Colonic mucosa (tissue), 4 donors: ENCODE measurements around the gene GNB1L. TPM values are rescaled to one million over a fixed set of nuclear protein-coding genes. Genes with fewer than 3 reads are reported as not detected.

Experiments used
- DNase-seq: peaks from one replicate; pipeline ENCODE4 v3.0.0-alpha.2; 2020
- H3K27ac ChIP-seq: fragments of 200-600 bp; one replicate; pipeline ENCODE4 v1.8.0; 2021
- H3K27me3 ChIP-seq: fragments of 200-600 bp; one replicate; pipeline ENCODE4 v1.8.0; 2021
- H3K36me3 ChIP-seq: fragments of 200-600 bp; one replicate; pipeline ENCODE4 v1.8.0; 2021
- H3K4me1 ChIP-seq: fragments of 200-600 bp; one replicate; pipeline ENCODE4 v1.8.0; 2021; ENCODE audit warnings: mild to moderate bottlenecking
- H3K4me3 ChIP-seq: fragments of 200-600 bp; one replicate; pipeline ENCODE4 v1.8.0; 2021
- H3K9ac ChIP-seq, 2 donors: one replicate each; pipeline ENCODE4 v1.7.0; 2013; ENCODE audit warnings: control low read depth in 2 of 2, low read depth in 2 of 2, low read length in 2 of 2
- H3K9me3 ChIP-seq: fragments of 200-600 bp; one replicate; pipeline ENCODE4 v1.8.0; 2021
- intact Hi-C: fragments of 100-400 bp; cut with DNase I; formaldehyde crosslinking; loops from one replicate; pipeline ENCODE4 v1.14.1; 2022
- total RNA-seq, 2 donors: library from RNA; stranded (reverse); fragmentation: NEBNext Ultra II Directional in 1 of 2; extraction: Animal tissue kit (Norgen Biotek cat#: 25700) in 1 of 2; gene quantifications; one replicate each; pipeline ENCODE4 v1.2.1, GENCODE V29; 2021
- TF ChIP-seq, protein P1 (sequence below): fragments of 200-600 bp; IDR thresholded peaks from one replicate; pipeline ENCODE4 v1.8.0; 2022; ENCODE audit warnings: antibody characterized with exemption, mild to moderate bottlenecking
- donor health status: healthy.
- donor health status: DM: no; HTN: no; CAD: no.
- donor health status: DM: no; HTN: no; CAD: no.

Gene GNB1L
- total RNA-seq, 2 donors from 2014 or later, result 4.4 to 10.2 TPM

- Histone ChIP-seq H3K36me3 (no peaks in the 10 kb centered on the region), H3K27me3 (peaks cover 86% of the 10 kb centered on the region), H3K9ac (no peak overlapping the region), H3K4me3 (no peak overlapping the region), H3K27ac (no peak overlapping the region), H3K9me3 (no peaks in the 10 kb centered on the region), H3K4me1 (peaks cover 5% of the 10 kb centered on the region)
- intact Hi-C loops, result no loop called here
- no peak for DNase-seq
- TF ChIP-seq, protein P1, sequence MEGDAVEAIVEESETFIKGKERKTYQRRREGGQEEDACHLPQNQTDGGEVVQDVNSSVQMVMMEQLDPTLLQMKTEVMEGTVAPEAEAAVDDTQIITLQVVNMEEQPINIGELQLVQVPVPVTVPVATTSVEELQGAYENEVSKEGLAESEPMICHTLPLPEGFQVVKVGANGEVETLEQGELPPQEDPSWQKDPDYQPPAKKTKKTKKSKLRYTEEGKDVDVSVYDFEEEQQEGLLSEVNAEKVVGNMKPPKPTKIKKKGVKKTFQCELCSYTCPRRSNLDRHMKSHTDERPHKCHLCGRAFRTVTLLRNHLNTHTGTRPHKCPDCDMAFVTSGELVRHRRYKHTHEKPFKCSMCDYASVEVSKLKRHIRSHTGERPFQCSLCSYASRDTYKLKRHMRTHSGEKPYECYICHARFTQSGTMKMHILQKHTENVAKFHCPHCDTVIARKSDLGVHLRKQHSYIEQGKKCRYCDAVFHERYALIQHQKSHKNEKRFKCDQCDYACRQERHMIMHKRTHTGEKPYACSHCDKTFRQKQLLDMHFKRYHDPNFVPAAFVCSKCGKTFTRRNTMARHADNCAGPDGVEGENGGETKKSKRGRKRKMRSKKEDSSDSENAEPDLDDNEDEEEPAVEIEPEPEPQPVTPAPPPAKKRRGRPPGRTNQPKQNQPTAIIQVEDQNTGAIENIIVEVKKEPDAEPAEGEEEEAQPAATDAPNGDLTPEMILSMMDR, result no peak
Observed at GRCh38 chr22:19763458-19764298, 91.0 kb downstream of the GNB1L start.

DNA sequence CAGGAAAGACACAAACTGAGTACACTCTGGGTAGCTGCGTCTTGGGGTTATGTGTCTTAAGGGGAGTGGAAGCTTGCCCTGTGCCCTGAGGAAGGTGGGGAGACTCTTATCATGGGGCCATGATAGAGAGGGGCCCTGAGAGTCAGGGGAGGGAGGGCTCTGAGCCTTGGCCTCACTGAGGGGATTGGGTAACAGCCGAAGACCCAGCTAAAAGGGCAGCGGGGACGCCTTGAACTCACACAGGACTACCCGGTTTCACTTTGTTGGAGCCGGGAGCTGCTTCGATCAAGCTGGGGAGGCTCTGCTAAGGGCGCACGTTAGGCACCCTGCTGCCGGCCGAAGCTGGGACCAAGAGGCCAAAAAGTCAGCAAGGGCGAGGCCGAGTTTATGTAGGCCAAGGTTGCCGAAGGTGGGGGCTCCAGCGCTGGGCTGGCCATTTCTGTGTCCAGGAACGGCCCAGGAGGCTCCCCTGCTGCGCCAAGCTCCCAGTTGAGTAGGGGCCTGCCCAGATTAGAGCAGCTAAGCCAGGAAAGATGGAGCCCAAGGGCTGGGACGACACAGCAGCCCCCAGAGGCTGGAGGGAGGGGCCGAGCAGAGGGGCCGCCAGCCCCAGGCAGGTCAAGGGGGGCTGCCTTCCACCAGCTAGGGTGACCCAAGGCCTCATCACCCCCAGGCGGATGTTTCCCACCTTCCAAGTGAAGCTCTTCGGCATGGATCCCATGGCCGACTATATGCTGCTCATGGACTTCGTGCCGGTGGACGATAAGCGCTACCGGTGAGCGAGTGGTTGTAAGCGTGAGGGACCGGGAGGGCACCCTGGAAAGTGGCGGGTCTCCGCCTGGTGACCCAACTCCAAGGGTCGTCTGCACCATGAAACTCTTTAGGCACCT, 91.9 kb downstream of the GNB1L start:
- Histone ChIP-seq H3K4me1 (peaks cover 5% of the 10 kb centered on the region), H3K9ac (no peak overlapping the region), H3K36me3 (no peaks in the 10 kb centered on the region), H3K27ac (no peak overlapping the region), H3K27me3 (peaks cover 86% of the 10 kb centered on the region), H3K9me3 (no peaks in the 10 kb centered on the region), H3K4me3 (no peak overlapping the region)
- DNase-seq, result no peak
- intact Hi-C loops, result no loop called here
- TF ChIP-seq, protein P1, result no peak

- TF ChIP-seq, protein P1, result no peak
- H3K27me3 ChIP-seq, result peaks cover 86% of the 10 kb centered on the region
- no peaks in the 10 kb centered on the region for H3K9me3 ChIP-seq
- H3K4me3 ChIP-seq, result no peak overlapping the region
- no peak overlapping the region for H3K27ac ChIP-seq
- DNase-seq, result no peak
- H3K36me3 ChIP-seq, result no peaks in the 10 kb centered on the region
- H3K9ac ChIP-seq, result no peak overlapping the region
- intact Hi-C loops, result no loop called here
- H3K4me1 ChIP-seq, result peaks cover 6% of the 10 kb centered on the region
Observed at GRCh38 chr22:19761725-19762567, 92.7 kb downstream of the GNB1L start.

DNA sequence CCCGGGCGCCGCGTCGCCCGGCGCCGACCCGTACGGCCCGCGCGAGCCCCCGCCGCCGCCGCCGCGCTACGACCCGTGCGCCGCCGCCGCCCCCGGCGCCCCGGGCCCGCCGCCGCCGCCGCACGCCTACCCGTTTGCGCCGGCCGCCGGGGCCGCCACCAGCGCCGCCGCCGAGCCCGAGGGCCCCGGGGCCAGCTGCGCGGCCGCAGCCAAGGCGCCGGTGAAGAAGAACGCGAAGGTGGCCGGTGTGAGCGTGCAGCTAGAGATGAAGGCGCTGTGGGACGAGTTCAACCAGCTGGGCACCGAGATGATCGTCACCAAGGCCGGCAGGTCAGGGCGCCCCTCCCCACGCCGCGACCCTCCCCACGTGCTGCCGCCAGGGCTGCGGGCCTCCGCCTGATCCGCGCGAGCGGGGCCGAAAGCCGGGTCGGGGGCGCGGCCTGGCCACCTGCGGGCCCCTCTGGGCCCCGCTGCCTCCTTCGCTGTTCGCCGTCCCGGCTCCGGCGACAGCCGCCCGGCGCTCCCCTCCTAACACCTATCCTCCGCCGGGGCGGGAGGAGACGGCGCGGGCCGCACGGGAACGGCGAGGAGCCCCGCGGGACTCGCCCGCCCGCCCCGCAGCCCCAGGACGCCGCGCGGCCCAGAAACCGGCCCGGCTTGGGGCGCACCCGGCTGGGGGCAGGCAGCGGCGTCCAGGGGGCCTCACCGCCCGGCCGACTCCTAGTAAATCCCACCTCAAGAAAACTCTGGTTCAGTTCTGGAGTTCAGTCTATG, 93.5 kb downstream of the GNB1L start:
- H3K9ac ChIP-seq, result no peak overlapping the region
- H3K36me3 ChIP-seq, result no peaks in the 10 kb centered on the region
- peaks cover 86% of the 10 kb centered on the region for H3K27me3 ChIP-seq
- intact Hi-C loops, result no loop called here
- TF ChIP-seq, protein P1, result no peak
- H3K4me1 ChIP-seq, result peaks cover 3% of the 10 kb centered on the region
- no peak overlapping the region for H3K4me3 ChIP-seq
- no peak for DNase-seq
- no peak overlapping the region for H3K27ac ChIP-seq
- H3K9me3 ChIP-seq, result no peaks in the 10 kb centered on the region
